ENCODE measurements around the gene ZER1.

ZER1 gene

DNA sequence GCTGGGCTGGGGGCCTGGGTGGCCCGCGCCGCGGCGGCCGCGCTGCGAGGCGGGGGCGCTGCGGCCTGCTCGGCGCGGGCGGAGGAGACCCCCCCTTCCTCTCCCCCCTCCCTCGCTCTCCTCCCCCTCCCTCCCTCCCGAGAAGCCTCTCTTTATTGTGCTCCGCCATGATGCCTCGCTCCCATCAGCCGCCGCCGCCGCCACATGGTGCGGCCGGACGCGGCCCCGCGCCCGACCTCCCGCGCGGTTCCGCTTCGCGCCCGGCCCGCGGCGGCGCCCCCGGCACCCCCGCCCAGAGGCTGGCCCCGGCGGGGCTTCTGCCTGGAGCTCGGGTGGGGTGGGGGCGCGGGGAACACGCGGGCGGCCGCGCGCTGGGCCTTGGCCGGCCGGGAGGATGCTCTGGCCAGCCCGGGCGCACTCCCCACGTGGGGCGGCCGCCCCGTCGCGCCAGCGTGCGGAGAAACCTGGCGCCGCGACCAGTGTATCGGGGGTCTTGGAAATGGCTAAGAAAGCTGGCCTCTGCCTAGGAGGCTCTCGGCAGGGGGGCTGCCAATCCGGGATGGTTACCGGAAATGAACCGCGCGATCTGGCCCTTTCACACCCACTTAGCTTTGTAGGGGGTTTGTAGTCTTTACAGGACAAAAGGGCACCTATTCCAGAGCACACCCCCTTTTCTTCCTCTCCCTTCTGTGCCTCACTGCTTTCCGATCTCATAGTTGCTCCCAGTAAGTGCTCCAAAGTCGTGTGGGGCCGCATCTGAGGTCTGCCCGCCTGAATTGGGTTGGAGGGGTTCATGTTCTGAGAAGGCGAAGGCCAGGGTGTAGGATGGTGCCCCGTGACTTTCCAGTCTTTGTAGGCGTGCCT lies 81.7 kb downstream of the ZER1 start:
- peak overlapping the region; percentile 95 for H3K4me3 ChIP-seq (ENCODE audit: low read length)
- TF ChIP-seq ZNF274 (IDR thresholded peaks at IDR 0.05; ENCODE audit: low read depth, low read length) = no peak

DNA sequence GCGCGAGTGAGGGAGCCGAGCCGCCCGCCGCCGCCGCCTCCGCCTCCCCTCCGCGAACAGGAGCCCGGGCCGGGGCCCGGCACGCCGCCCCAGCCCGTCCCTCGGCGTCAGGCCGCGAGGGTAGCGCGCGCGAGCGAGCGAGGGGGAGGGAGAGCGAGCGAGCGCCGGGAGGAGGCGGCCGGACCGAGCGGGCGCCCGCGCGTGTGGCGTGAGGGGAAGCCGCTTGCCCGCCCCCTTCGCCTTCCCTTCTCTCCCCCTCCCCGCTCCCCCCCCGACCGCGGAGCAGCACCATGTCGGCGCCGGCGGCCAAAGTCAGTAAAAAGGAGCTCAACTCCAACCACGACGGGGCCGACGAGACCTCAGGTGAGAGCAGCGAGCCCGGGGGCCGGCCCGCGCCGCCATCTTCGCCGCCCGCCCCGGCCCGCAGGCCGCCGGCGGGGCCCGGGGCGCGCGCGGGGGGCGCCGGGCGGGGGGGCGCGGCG lies 82.4 kb downstream of the ZER1 start:
- no peak for TF ChIP-seq ZNF274 (IDR thresholded peaks at IDR 0.05; ENCODE audit: low read depth, low read length)
- peak overlapping the region; percentile 76 for H3K4me3 ChIP-seq (ENCODE audit: low read length)

DNA sequence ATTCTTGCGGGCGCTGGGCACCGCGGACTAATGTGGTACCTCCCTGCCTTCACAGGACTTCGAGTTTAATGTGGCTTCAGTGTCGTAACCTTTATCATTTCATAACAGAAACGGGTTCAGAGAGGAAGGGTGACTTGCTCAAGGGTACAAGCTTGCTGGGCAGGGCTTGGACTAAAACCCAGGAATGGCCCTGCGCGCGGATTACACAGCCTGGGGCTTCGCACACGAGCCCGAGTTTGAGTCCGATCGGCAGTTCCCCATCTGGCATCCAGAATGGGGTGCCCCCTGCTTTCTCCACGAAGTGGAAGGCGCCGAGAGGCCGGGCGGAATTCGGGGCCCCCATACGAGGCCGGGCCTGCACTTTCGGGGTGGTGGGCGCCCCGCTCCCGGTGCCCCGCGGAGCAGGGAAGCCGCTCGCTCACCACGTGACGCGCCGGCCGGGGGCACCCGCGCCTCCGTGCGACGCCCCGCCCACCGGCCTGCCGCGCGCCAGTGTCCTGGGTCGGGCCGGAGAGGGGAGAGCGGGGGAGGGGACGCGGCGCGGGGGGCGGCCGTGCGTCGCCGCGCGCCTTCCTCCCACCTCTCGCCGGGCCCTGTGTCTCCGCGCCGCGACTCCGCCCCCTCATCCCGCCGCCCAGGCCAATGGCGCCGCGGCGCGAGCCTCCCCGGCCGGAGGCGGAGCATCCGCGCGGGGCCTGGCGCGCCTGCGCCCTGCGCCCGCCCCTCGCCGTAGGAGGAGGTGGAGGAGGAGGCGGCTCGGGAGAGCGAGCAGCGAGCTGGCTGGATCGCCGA lies 83.0 kb downstream of the ZER1 start, which contains the start of gene SET:
TSS of gene SET (plus strand) at position 722 of the 792 bp plus-strand sequence. CDS start 361 bp downstream, outside the sequence.
- H3K4me3 ChIP-seq (ENCODE audit: low read length) = peak within 1 kb of the TSS; percentile 95
- no peak for TF ChIP-seq ZNF274 (IDR thresholded peaks at IDR 0.05; ENCODE audit: low read depth, low read length)

DNA sequence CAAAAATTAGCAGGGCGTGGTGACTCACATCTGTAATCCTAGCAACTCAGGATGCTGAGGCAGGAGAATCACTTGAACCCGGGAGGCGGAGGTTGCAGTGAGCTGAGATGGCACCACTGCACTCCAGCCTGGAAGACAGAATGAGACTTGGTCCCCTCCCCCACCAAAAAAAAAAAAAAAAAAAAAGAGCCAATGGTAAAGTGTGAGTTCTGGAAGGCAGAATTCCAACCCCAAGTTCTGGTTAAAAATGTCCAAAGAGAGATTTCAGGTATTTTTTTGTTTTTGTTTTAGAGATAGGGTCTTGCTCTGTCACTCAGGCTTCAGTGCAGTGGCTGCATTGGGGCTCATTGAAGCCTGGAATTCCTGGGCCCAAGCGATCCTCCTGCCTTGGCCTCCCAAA lies 84.3 kb downstream of the ZER1 start:
- H3K4me3 ChIP-seq (ENCODE audit: low read length) = no peak overlapping the region; the same call in 1 of the 2 replicates
- no peak for TF ChIP-seq ZNF274 (IDR thresholded peaks at IDR 0.05; ENCODE audit: low read depth, low read length)

DNA sequence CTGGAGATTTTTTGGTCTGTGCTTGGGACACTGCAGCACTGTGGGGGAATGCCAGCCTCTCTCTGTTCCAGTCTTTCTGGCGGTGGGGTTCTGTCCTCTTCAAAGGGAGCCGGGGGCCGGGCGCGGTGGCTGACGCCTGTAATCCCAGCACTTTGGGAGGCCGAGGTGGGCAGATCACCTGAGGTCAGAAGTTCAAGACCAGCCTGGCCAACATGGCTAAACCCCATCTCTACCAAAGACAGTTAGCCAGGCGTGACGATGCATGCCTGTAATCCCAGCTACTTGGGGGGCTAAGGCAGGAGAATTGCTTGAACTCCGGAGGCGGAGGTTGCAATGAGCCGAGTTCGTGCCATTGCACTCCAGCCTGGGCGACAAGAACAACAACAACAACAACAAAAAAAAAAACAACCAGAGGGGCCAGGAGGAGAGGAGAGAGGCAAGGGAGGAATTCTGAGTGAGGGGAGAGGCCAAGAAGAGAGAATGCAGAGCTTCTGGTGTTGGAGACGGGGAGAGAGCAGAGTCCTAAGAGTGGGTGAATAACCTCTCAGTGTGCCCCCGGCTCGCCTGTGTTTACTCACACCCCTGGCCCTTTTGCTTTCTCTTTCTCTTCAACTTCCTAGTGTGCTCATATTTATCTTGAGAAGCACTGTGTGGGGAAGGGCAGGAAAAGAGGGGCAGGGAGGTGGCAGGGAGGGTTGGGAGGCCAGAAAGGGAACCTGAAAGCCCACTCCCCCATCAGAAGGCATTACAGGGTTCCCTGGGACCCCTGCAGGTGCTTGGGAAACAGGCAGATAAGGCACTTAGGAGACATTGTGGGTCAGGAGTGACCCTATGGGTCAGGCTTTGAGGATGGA lies 85.9 kb downstream of the ZER1 start:
- TF ChIP-seq ZNF274 (IDR thresholded peaks at IDR 0.05; ENCODE audit: low read depth, low read length) = no peak
- H3K4me3 ChIP-seq (ENCODE audit: low read length) = peak overlapping the region; percentile 83; the same call in 1 of the 2 replicates

DNA sequence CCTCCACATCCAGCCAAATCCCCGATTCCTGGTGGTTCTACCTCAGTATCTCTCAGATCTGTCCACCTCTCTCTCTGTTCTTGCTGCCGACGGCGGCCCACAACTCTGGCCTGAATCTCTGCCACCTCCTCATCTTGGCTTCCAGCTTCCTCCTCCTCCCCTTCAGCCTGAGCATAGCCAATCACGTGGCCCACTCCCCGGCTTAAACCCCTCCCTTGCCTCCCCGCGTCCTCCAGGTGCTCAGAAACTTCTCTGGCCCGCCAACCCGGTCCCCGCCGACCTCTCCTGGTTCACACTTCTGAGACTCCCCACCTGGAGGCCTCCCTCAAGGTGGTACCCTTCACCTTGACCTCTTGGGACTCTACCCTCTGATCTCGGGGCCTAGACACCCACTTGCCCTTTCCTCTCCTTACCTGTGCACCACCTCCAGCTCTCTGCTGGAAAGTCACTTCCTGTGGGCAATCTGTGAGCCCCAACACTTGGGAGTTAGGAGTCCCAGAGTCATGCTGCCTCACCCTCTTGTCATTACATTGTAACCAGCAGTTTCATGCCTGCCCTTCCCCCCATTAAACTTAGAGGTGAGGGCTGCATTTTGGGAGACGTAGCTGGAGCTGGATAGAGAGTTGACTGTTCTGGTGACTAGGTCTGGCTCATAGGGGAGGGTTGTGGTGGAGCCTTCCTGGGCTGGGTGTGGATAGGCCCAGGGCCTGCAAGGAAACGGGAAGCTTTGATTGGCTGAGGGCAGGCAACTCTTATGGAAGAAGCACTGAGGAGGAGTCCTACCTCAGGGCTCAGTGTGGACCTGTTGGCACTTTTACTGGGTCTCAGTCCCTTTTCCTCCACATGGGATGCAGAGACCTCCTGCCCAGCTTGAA lies 87.2 kb downstream of the ZER1 start:
- H3K4me3 ChIP-seq (ENCODE audit: low read length) = peak overlapping the region; percentile 83
- TF ChIP-seq ZNF274 (IDR thresholded peaks at IDR 0.05; ENCODE audit: low read depth, low read length) = no peak

DNA sequence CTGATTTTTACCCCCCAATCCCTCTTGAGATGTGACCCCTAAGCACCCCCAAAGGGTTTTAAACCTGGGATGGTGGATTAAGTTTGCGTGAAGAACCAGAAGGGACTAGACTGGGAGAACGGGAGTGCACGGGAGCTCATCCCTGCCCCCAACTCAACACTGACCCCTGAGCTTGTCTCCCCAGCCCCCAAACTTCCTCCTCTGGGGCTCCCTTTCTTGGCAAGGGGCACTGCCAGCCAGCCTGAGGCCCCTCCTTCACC lies 87.7 kb downstream of the ZER1 start:
- H3K4me3 ChIP-seq (ENCODE audit: low read length) = peak overlapping the region; percentile 83
- no peak for TF ChIP-seq ZNF274 (IDR thresholded peaks at IDR 0.05; ENCODE audit: low read depth, low read length)

DNA sequence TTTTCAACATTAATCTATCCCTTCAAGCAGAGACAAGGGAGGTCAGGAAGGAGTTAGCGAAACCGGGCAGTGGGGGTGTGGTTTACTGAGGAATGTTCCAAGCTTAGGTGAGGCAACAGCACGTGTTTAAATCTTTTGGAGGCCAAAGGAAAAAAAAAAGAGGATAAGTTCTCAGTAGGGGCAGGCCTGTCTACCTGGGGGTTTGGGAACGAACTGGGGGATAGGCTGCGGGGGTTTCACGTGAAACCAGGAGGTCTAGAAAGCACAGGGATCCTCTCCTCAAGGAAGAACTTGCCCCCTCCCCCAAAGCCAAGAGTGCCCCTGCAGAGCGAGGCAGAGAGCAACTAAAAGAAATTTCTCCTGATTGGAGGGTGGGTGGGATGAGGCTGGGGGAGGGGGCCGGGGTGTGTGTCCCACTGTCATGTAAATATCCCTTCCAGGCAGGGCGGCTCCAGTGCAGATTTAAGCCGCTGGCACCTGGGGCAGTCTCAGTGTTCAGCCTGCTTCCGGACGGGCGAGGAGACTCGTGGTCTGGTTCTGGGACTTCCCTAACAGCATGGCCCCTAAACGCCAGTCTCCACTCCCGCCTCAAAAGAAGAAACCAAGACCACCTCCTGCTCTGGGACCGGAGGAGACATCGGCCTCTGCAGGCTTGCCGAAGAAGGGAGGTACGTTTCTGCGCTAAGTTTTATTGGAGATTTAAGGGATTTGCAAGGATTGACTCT lies 88.2 kb downstream of the ZER1 start:
- H3K4me3 ChIP-seq (ENCODE audit: low read length) = peak overlapping the region; percentile 83
- TF ChIP-seq ZNF274 (IDR thresholded peaks at IDR 0.05; ENCODE audit: low read depth, low read length) = no peak
